GM12878 (cell line): Measurements from ENCODE around the gene STKLD1. TPM values are rescaled to one million over a fixed set of nuclear protein-coding genes. Genes with fewer than 3 reads are reported as not detected.

ENCODE experiments used
- ATAC-seq: fragments of 200-7000 bp; cut with Tn5 transposase; 3 replicates; pipeline ENCODE4 v1.9.1; 2020; ENCODE audit warnings: mild to moderate bottlenecking, moderate library complexity
- BruUV-seq: library from RNA; stranded (reverse); fragments of 400-500 nt; replicated peaks from 2 replicates; lab custom pipeline; 2021; lab: Mats Ljungman, UMichigan
- CTCF ChIA-PET: fragments of 300-600 bp; sonication (Branson Sonifier 250); formaldehyde crosslinking; extraction: SDS; loops from one replicate; lab custom pipeline; 2021; ENCODE audit warnings: inconsistent platforms; lab: Yijun Ruan, JAX
- POLR2A ChIA-PET: fragments of 350-600 bp; formaldehyde crosslinking; extraction: SDS; loops from one replicate; lab custom pipeline; 2021; ENCODE audit warnings: inconsistent platforms; lab: Charles Lee
- RAD21 ChIA-PET: fragments of 300-600 bp; sonication (Branson Sonifier 250); formaldehyde crosslinking; loops from one replicate; lab custom pipeline; 2023; ENCODE audit warnings: antibody characterized with exemption; ENCODE audit not compliant: unreplicated experiment; lab: Charles Lee
- SMC1A ChIA-PET: fragments of 300-600 bp; sonication (Branson Sonifier 250); formaldehyde crosslinking; loops from one replicate; lab custom pipeline; 2023; ENCODE audit not compliant: unreplicated experiment, uncharacterized antibody; lab: Charles Lee
- DNase-seq: peaks from one replicate; pipeline ENCODE4 v3.0.0-alpha.2; 2011; ENCODE audit warnings: low read depth, low spot score
- FAIRE-seq: peaks from 3 replicates; lab custom pipeline; 2011; peaks lifted over from hg19 to GRCh38; lab: Jason Lieb, UNC
- H2AFZ ChIP-seq: 2 replicates; pipeline ENCODE4 v1.6.0; 2011; ENCODE audit warnings: low read depth, low read length, control low read depth; ENCODE audit not compliant: control insufficient read depth
- H3K27ac ChIP-seq: 2 replicates; pipeline ENCODE4 v1.5.1; 2011; ENCODE audit warnings: control low read depth; ENCODE audit not compliant: control insufficient read depth, insufficient read depth
- H3K27me3 ChIP-seq, 2 experiments: replicated peaks in 1 of 2; 2 replicates each; pipeline versions ENCODE4 v1.6.0 to v1.6.1; 2011; ENCODE audit warnings: low read length in 1 of 2; ENCODE audit not compliant: control insufficient read depth in 2 of 2, insufficient read depth in 2 of 2
- H3K36me3 ChIP-seq, 2 experiments: 2 replicates each; pipeline ENCODE4 v1.5.1; 2011; ENCODE audit warnings: low read length in 1 of 2; ENCODE audit not compliant: control insufficient read depth in 2 of 2, insufficient read depth in 2 of 2
- H3K4me1 ChIP-seq: 2 replicates; pipeline ENCODE4 v1.6.1; 2011; ENCODE audit warnings: mild to moderate bottlenecking, low read length, moderate library complexity, mixed read lengths; ENCODE audit not compliant: control insufficient read depth, insufficient read depth
- H3K4me2 ChIP-seq: 2 replicates; pipeline ENCODE4 v1.6.0; 2011; ENCODE audit warnings: control low read depth; ENCODE audit not compliant: control insufficient read depth, insufficient read depth
- H3K4me3 ChIP-seq: fragments of 200-600 bp; sonication (generic); 2 replicates; pipeline ENCODE4 v1.5.1; 2016
- H3K79me2 ChIP-seq: 2 replicates; pipeline ENCODE4 v1.6.0; 2011; ENCODE audit warnings: low read length; ENCODE audit not compliant: control insufficient read depth, insufficient read depth
- H3K9ac ChIP-seq: 2 replicates; pipeline ENCODE4 v1.8.0; 2011; ENCODE audit warnings: low read length, control low read depth, mixed read lengths; ENCODE audit not compliant: control insufficient read depth, insufficient read depth
- H3K9me3 ChIP-seq: replicated peaks from 3 replicates; pipeline ENCODE4 v1.5.1; 2011; ENCODE audit warnings: mild to moderate bottlenecking, low read length; ENCODE audit not compliant: control insufficient read depth, insufficient read depth
- H4K20me1 ChIP-seq: 2 replicates; pipeline ENCODE4 v1.6.0; 2011; ENCODE audit not compliant: control insufficient read depth, insufficient read depth
- CBX5 ChIP-seq: sonication (generic); IDR thresholded peaks from 2 replicates; pipeline ENCODE4 v1.6.1; 2016; ENCODE audit warnings: low read depth, moderate library complexity, mild to moderate bottlenecking, inconsistent platforms
- E2F4 ChIP-seq: IDR thresholded peaks from 2 replicates; pipeline ENCODE4 v1.6.1; 2012; ENCODE audit warnings: low read depth, low read length, improper control_type of control experiment
- GATAD2B ChIP-seq: fragments of 450-650 bp; conservative IDR thresholded peaks from 2 replicates; pipeline ENCODE4 v1.6.1; 2017; ENCODE audit warnings: low read depth, mild to moderate bottlenecking, moderate library complexity
- JUND ChIP-seq: IDR thresholded peaks from 2 replicates; pipeline ENCODE4 v1.6.1; 2012; ENCODE audit warnings: low read depth, mild to moderate bottlenecking, low read length, improper control_type of control experiment, moderate library complexity
- MXI1 ChIP-seq: fragments of 150-350 bp; IDR thresholded peaks from 2 replicates; pipeline ENCODE4 v1.6.1; 2011; ENCODE audit warnings: low read depth, mild to moderate bottlenecking, inconsistent platforms, low read length, improper control_type of control experiment
- PKNOX1 ChIP-seq: fragments of 450-650 bp; IDR thresholded peaks from 2 replicates; pipeline ENCODE4 v1.6.1; 2016; ENCODE audit warnings: mild to moderate bottlenecking
- PRDM15 ChIP-seq: fragments of 450-650 bp; formaldehyde crosslinking; IDR thresholded peaks from 2 replicates; pipeline ENCODE4 v1.4.0; 2020; ENCODE audit warnings: mild to moderate bottlenecking, moderate library complexity
- SIX5 ChIP-seq: IDR thresholded peaks from 2 replicates; pipeline ENCODE4 v1.6.1; 2011; ENCODE audit warnings: mild to moderate bottlenecking, low read depth, low read length, moderate library complexity; ENCODE audit not compliant: severe bottlenecking
- SMAD1 ChIP-seq: fragments of 450-650 bp; IDR thresholded peaks from 2 replicates; pipeline ENCODE4 v1.6.1; 2018; ENCODE audit warnings: mild to moderate bottlenecking, low read depth; ENCODE audit not compliant: partially characterized antibody
- USF2 ChIP-seq: IDR thresholded peaks from 2 replicates; pipeline ENCODE4 v1.6.1; 2011; ENCODE audit warnings: low read depth, low read length, improper control_type of control experiment, borderline replicate concordance
- ZBED1 ChIP-seq: IDR thresholded peaks from 2 replicates; pipeline ENCODE4 v1.6.1; 2016; ENCODE audit warnings: borderline replicate concordance
- WGBS: methylation state at CpG from one replicate; pipeline ENCODE4 v1.1.6; 2016; ENCODE audit warnings: low lambda C conversion rate; ENCODE audit not compliant: insufficient replicate concordance, insufficient coverage; ENCODE audit errors: missing lambda C conversion rate; 5-methylcytosine and 5-hydroxymethylcytosine counted together
- in situ Hi-C: fragments of 300-500 bp; cut with MboI; formaldehyde crosslinking; loops from 9 replicates; pipeline ENCODE4 v1.14.3; 2018; ENCODE audit warnings: mixed read lengths
- intact Hi-C: fragments of 100-400 bp; cut with micrococcal nuclease; formaldehyde crosslinking; loops from one replicate; pipeline ENCODE4 v1.14.2; 2022; ENCODE audit not compliant: unreplicated experiment
- polyA plus RNA-seq, 11 experiments: library from polyadenylated mRNA; depleted of rRNA in 4 of 11; unstranded in 6 of 11; stranded (reverse) in 5 of 11; fragments of >200 nt; fragmentation: Nextera tagmentation in 4 of 11; fragmentation: Illumina TruSeq in 1 of 11; extraction: Ambion mirVana in 4 of 11; extraction: Trizol in 1 of 11; gene quantifications; 1 replicate in 1 of 11; 2 replicates in 10 of 11; pipeline versions ENCODE4 v1.2.1 to v1.2.3, GENCODE V29; 2011 to 2016; ENCODE audit warnings: inconsistent platforms in 2 of 11, missing spikeins in 2 of 11, low read depth in 1 of 11
- total RNA-seq, 4 experiments: library from RNA; depleted of rRNA in 3 of 4; stranded (reverse); fragments of >200 nt in 3 of 4; fragmentation: Illumina TruSeq in 1 of 4; extraction: Trizol in 1 of 4; gene quantifications; 2 replicates each; pipeline versions ENCODE4 v1.2.1 to v1.2.3, GENCODE V29; 2013 to 2021

STKLD1 gene
- total and polyA plus RNA-seq, 10 of the 15 experiments (the other 5 are each of a cell fraction or from before 2014, with no cell fraction given), result 0.07 to 0.40 (median 0.29) TPM; not detected in 4

- no peak for TF ChIP-seq E2F4
- no peak for TF ChIP-seq PRDM15
- no peak for TF ChIP-seq CBX5
- no peak for TF ChIP-seq SMAD1
These were observed 30.0 kb upstream of the STKLD1 start (continued) for GRCh38 chr9:133346021-133346785.

- Histone ChIP-seq H3K27ac (peak overlapping the region; percentile 96), H3K9ac (peak overlapping the region; percentile 90), H4K20me1 (no peaks in the 10 kb centered on the region; the same call in 1 of the 2 replicates), H2AFZ (peak overlapping the region; percentile 1), H3K79me2 (peaks cover 47% of the 10 kb centered on the region), H3K4me1 (peaks cover 12% of the 10 kb centered on the region), H3K9me3 (no peaks in the 10 kb centered on the region), H3K4me2 (no peak overlapping the region), H3K27me3 (no peaks in the 10 kb centered on the region), H3K4me3 (peak overlapping the region; percentile 100), H3K36me3 (peaks cover 34 to 37% of the 10 kb centered on the region in 2 experiments)
- BruUV-seq, result no TSS peak
- CTCF ChIA-PET, result interaction anchor here (0.6 to 1.9 kb wide), 3 partner anchors 18 to 27 kb away, joined by 3 to 6 read pairs (median 4); no protein-coding TSS in a partner anchor
- SMC1A ChIA-PET, result interaction anchor here (0.9 to 1.1 kb wide), 5 partner anchors 12 to 69 kb away, joined by 3 to 5 read pairs (median 4); partner anchors contain the start of gene STKLD1
- ATAC-seq, result peak; percentile 73
- POLR2A ChIA-PET, result interaction anchor here (0.7 to 2.9 kb wide), 8 partner anchors 9 to 201 kb away, joined by 3 to 13 read pairs (median 6); partner anchors contain the start of genes CACFD1, STKLD1, SURF1 and SURF2
- RAD21 ChIA-PET, result interaction anchor here (1.1 kb wide), 1 partner anchor 29 kb away, joined by 4 read pairs; the partner anchor contains the start of gene STKLD1
- no peak for FAIRE-seq
- in situ Hi-C loops, result no loop called here
- intact Hi-C loops, result loop anchor here (1.0 to 5.0 kb wide), 2 partner anchors 11 to 130 kb away; partner anchors contain the start of genes SLC2A6 and SURF6
- peak; percentile 28 for DNase-seq
- 2% methylated on average over 17 of the region's 41 CpGs for WGBS
- TF ChIP-seq MXI1 (peak; percentile 65; the same call in 1 of the 2 replicates), USF2 (no peak), GATAD2B (0 out of 2 replicates have a peak, but pooled peaks have one; percentile 38), JUND (no peak), SIX5 (no peak), ZBED1 (no peak), PKNOX1 (no peak), E2F4 (no peak)
These were observed 28.6 kb upstream of the STKLD1 start for GRCh38 chr9:133347515-133347984.
